Measurements from ENCODE around the gene RGS9. TPM values are rescaled to one million over a fixed set of nuclear protein-coding genes. Genes with fewer than 3 reads are reported as not detected.

The RGS9 gene
- total and polyA plus RNA-seq, 8 donors = 1.2 to 13.9 (median 3.4) TPM

GRCh38 chr17:65143889-65144604 is 6.9 kb downstream of the RGS9 start:
- no peak overlapping the region for H3K4me3 ChIP-seq
- no peaks in the 10 kb centered on the region for H3K4me1 ChIP-seq
- intact Hi-C loops (cut with DNase I) = no loop called here
- H3K9me3 ChIP-seq = no peaks in the 10 kb centered on the region
- no peak overlapping the region for H3K27ac ChIP-seq
- 50 to 52% methylated on average over 21 of the region's 21 CpGs for WGBS, 2 donors
- DNase-seq = no peak
- no peaks in the 10 kb centered on the region for H3K27me3 ChIP-seq
- H3K36me3 ChIP-seq = no peaks in the 10 kb centered on the region
- TF ChIP-seq CTCF (IDR thresholded peaks at IDR 0.05) = no peak
- FAIRE-seq = no peak
- peak in 1 of 4 donors; percentile 47 for ATAC-seq

GRCh38 chr17:65145743-65146142 is 8.6 kb downstream of the RGS9 start:
- Histone ChIP-seq H3K4me1 (no peaks in the 10 kb centered on the region), H3K27ac (no peak overlapping the region), H3K9me3 (no peaks in the 10 kb centered on the region), H3K4me3 (no peak overlapping the region), H3K36me3 (no peaks in the 10 kb centered on the region), H3K27me3 (no peaks in the 10 kb centered on the region)
- TF ChIP-seq CTCF (IDR thresholded peaks at IDR 0.05) = no peak
- intact Hi-C loops (cut with DNase I) = no loop called here
- WGBS, 2 donors = 79 to 84% methylated on average over 11 of the region's 11 CpGs
- DNase-seq (no peak), ATAC-seq (no peak), FAIRE-seq (no peak)

GRCh38 chr17:65147955-65148354 is 10.8 kb downstream of the RGS9 start:
- intact Hi-C loops (cut with DNase I) = no loop called here
- TF ChIP-seq CTCF (IDR thresholded peaks at IDR 0.05) = no peak
- WGBS, 2 donors = 68 to 75% methylated on average over 4 of the region's 4 CpGs
- H3K4me1 ChIP-seq = no peaks in the 10 kb centered on the region
- H3K27ac ChIP-seq = no peak overlapping the region
- FAIRE-seq (no peak), DNase-seq (no peak), ATAC-seq (no peak)
- no peaks in the 10 kb centered on the region for H3K36me3 ChIP-seq
- no peak overlapping the region for H3K4me3 ChIP-seq
- H3K27me3 ChIP-seq = no peaks in the 10 kb centered on the region
- H3K9me3 ChIP-seq = no peaks in the 10 kb centered on the region

- Histone ChIP-seq H3K4me3 (no peak overlapping the region), H3K4me1 (peaks cover 0 to 8% (median 0%) of the 10 kb centered on the region in 3 donors), H3K9me3 (no peaks in the 10 kb centered on the region), H3K27me3 (no peaks in the 10 kb centered on the region), H3K36me3 (no peaks in the 10 kb centered on the region), H3K27ac (no peak overlapping the region)
- TF ChIP-seq CTCF (IDR thresholded peaks at IDR 0.05) = no peak
- DNase-seq (no peak), FAIRE-seq (no peak), ATAC-seq (peak in 2 of 4 donors; percentile 35 to 72)
- 75 to 79% methylated on average over 4 of the region's 4 CpGs for WGBS, 2 donors
- intact Hi-C loops (cut with DNase I) = no loop called here
These were observed 17.8 kb downstream of the RGS9 start for GRCh38 chr17:65154770-65155589.

- no peak for DNase-seq
- 55 to 64% methylated on average over 2 of the region's 2 CpGs for WGBS, 2 donors
- no peaks in the 10 kb centered on the region for H3K36me3 ChIP-seq
- no peaks in the 10 kb centered on the region for H3K9me3 ChIP-seq
- no peaks in the 10 kb centered on the region for H3K27me3 ChIP-seq
- peaks cover 0 to 8% (median 0%) of the 10 kb centered on the region in 3 donors for H3K4me1 ChIP-seq
- ATAC-seq = no peak
- no peak for FAIRE-seq
- TF ChIP-seq CTCF (IDR thresholded peaks at IDR 0.05) = no peak
- no peak overlapping the region for H3K27ac ChIP-seq
- H3K4me3 ChIP-seq = no peak overlapping the region
- intact Hi-C loops (cut with DNase I) = no loop called here
These were observed 18.5 kb downstream of the RGS9 start for GRCh38 chr17:65155622-65156021.

Data from pancreas (tissue), 10 donors.